Tibial nerve (tissue), 4 donors: ENCODE measurements around the gene XIRP1. TPM values are rescaled to one million over a fixed set of nuclear protein-coding genes. Genes with fewer than 3 reads are reported as not detected.

Experiments used
- DNase-seq, 2 donors: peaks; one replicate each; pipeline ENCODE4 v3.0.0-alpha.2; 2019; ENCODE audit warnings: low spot score in 2 of 2
- H3K27ac ChIP-seq, 4 donors: fragments of 200-600 bp; sonication (generic) in 3 of 4; one replicate each; pipeline ENCODE4 v1.5.1; 2017 to 2019; ENCODE audit warnings: mild to moderate bottlenecking in 1 of 4
- H3K27me3 ChIP-seq, 2 donors: fragments of 200-600 bp; sonication (generic) in 1 of 2; one replicate each; pipeline versions ENCODE4 v1.5.1 to v1.6.0; 2017 to 2019
- H3K36me3 ChIP-seq, 3 donors: fragments of 200-600 bp; sonication (generic); one replicate each; pipeline ENCODE4 v1.5.1; 2018 to 2019
- H3K4me1 ChIP-seq, 4 donors: fragments of 200-600 bp; sonication (generic) in 3 of 4; one replicate each; pipeline ENCODE4 v1.5.1; 2017 to 2019
- H3K4me3 ChIP-seq, 4 donors: fragments of 200-600 bp; sonication (generic) in 3 of 4; one replicate each; pipeline ENCODE4 v1.5.1; 2017 to 2019; ENCODE audit warnings: mild to moderate bottlenecking in 1 of 4, moderate library complexity in 1 of 4
- H3K9me3 ChIP-seq, 4 donors: fragments of 200-600 bp; sonication (generic) in 3 of 4; one replicate each; pipeline ENCODE4 v1.5.1; 2017 to 2019
- EP300 ChIP-seq, 2 donors: sonication (generic); formaldehyde crosslinking; IDR thresholded peaks; one replicate each; pipeline ENCODE4 v1.6.1; 2017; ENCODE audit warnings: antibody characterized with exemption in 2 of 2, mild to moderate bottlenecking in 1 of 2
- POLR2A ChIP-seq, 2 donors: fragments of 450-650 bp; IDR thresholded peaks; one replicate each; pipeline ENCODE4 v1.6.1; 2017; ENCODE audit warnings: antibody characterized with exemption in 2 of 2, mild to moderate bottlenecking in 2 of 2, moderate library complexity in 2 of 2
- WGBS, 2 donors: methylation state at CpG; one replicate each; pipeline ENCODE4 v1.1.5; 2018; 5-methylcytosine and 5-hydroxymethylcytosine counted together
- total RNA-seq, 4 donors: library from RNA; depleted of rRNA; stranded (reverse); fragments of >200 nt; gene quantifications; one replicate each; pipeline ENCODE4 v1.1.0, GENCODE V29; 2016
- TF ChIP-seq, protein P1 (sequence below), 5 experiments: fragments of 200-600 bp in 3 of 5; fragments of 450-650 bp in 2 of 5; sonication (generic) in 3 of 5; IDR thresholded peaks; one replicate each; pipeline ENCODE4 v1.5.1; 2016 to 2019; ENCODE audit warnings: antibody characterized with exemption in 5 of 5, mild to moderate bottlenecking in 3 of 5, moderate library complexity in 2 of 5

XIRP1 gene, protein sequence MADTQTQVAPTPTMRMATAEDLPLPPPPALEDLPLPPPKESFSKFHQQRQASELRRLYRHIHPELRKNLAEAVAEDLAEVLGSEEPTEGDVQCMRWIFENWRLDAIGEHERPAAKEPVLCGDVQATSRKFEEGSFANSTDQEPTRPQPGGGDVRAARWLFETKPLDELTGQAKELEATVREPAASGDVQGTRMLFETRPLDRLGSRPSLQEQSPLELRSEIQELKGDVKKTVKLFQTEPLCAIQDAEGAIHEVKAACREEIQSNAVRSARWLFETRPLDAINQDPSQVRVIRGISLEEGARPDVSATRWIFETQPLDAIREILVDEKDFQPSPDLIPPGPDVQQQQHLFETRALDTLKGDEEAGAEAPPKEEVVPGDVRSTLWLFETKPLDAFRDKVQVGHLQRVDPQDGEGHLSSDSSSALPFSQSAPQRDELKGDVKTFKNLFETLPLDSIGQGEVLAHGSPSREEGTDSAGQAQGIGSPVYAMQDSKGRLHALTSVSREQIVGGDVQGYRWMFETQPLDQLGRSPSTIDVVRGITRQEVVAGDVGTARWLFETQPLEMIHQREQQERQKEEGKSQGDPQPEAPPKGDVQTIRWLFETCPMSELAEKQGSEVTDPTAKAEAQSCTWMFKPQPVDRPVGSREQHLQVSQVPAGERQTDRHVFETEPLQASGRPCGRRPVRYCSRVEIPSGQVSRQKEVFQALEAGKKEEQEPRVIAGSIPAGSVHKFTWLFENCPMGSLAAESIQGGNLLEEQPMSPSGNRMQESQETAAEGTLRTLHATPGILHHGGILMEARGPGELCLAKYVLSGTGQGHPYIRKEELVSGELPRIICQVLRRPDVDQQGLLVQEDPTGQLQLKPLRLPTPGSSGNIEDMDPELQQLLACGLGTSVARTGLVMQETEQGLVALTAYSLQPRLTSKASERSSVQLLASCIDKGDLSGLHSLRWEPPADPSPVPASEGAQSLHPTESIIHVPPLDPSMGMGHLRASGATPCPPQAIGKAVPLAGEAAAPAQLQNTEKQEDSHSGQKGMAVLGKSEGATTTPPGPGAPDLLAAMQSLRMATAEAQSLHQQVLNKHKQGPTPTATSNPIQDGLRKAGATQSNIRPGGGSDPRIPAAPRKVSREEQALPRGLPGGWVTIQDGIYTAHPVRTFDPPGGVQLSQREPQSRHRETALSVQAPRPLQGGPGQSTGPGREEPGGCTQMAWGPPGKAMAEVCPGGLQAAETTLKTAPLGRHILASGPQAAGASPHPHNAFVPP (N-terminal part only)
- total RNA-seq = not detected

DNA sequence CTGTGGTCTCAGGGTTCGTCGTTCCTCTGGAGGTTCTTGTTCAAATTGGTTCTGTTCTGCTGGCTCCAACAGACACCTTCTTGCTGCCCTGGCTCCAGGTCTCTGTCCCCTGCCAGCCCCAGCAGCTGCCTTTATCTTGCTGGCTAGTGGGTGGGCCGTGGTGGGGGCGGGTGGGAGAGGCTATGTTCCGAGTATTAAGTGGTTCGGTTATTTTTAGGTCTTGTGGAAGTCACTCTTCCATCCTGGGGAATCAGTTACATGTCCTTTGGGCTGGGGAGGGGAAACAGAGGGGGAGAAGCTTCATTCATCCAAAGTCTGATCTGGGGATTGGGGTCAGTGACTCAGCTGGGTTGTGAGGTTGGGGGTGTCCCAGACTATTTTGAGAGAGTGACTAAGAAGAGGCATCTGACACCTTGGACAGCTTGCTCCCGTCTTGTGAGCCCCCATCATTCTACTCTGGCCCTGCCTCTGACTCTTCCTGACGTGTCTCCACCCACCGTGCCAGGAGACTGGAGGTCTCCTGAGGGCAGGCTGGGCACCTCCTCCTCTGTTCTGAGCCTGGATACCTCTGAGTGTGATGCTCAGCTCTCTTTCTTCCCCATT is at the start of gene XIRP1:
TSS of gene XIRP1 (minus strand) at position 106 of the 603 bp plus-strand sequence. CDS start 3,150 bp downstream, outside the sequence.
- TF ChIP-seq EP300 (IDR thresholded peaks at IDR 0.05) = no peak
- TF ChIP-seq, protein P1, sequence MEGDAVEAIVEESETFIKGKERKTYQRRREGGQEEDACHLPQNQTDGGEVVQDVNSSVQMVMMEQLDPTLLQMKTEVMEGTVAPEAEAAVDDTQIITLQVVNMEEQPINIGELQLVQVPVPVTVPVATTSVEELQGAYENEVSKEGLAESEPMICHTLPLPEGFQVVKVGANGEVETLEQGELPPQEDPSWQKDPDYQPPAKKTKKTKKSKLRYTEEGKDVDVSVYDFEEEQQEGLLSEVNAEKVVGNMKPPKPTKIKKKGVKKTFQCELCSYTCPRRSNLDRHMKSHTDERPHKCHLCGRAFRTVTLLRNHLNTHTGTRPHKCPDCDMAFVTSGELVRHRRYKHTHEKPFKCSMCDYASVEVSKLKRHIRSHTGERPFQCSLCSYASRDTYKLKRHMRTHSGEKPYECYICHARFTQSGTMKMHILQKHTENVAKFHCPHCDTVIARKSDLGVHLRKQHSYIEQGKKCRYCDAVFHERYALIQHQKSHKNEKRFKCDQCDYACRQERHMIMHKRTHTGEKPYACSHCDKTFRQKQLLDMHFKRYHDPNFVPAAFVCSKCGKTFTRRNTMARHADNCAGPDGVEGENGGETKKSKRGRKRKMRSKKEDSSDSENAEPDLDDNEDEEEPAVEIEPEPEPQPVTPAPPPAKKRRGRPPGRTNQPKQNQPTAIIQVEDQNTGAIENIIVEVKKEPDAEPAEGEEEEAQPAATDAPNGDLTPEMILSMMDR (IDR thresholded peaks at IDR 0.05) = no peak
- no peak for TF ChIP-seq POLR2A (IDR thresholded peaks at IDR 0.05)
- Histone ChIP-seq H3K4me1 (peaks cover 0 to 8% (median 0%) of the 10 kb centered on the region in 4 donors), H3K36me3 (no peaks in the 10 kb centered on the region), H3K27me3 (no peaks in the 10 kb centered on the region), H3K9me3 (no peaks in the 10 kb centered on the region), H3K27ac (no peak within 1 kb of the TSS), H3K4me3 (no peak within 1 kb of the TSS)
- no peak for DNase-seq
- WGBS, 2 donors = 71 to 83% methylated on average over 9 of the region's 9 CpGs

- peaks cover 0 to 11% (median 0%) of the 10 kb centered on the region in 4 donors for H3K9me3 ChIP-seq
- H3K4me1 ChIP-seq = no peaks in the 10 kb centered on the region
- no peak overlapping the region for H3K27ac ChIP-seq
- no peaks in the 10 kb centered on the region for H3K27me3 ChIP-seq
- TF ChIP-seq POLR2A (IDR thresholded peaks at IDR 0.05) (no peak), EP300 (IDR thresholded peaks at IDR 0.05) (no peak)
- TF ChIP-seq, protein P1 (IDR thresholded peaks at IDR 0.05) = no peak
- no peaks in the 10 kb centered on the region for H3K36me3 ChIP-seq
- DNase-seq = no peak
- no peak overlapping the region for H3K4me3 ChIP-seq
These were observed 49.2 kb upstream of the XIRP1 start for GRCh38 chr3:39241561-39241960.

DNA sequence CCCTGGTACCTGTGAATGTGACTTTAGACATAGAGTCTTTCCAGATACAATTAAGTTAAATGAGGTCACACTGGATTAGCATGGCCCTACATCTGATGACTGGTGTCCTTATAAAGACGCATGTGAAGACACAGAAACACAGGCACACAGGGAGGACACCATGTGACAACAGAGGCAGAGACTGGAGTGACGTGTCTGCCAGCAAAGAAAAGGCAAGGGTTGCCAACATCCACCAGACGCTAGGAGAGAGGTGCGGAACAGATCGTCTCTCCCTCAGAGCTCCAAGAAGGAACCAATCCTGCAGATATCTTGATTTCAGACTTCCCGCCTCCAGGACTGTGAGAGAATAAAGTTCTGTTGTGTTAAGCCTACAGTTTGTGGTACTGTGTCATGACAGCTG is 44.6 kb upstream of the XIRP1 start:
- no peaks in the 10 kb centered on the region for H3K9me3 ChIP-seq
- no peak for DNase-seq
- 77% methylated on average over 6 of the region's 6 CpGs for WGBS, 2 donors
- TF ChIP-seq EP300 (IDR thresholded peaks at IDR 0.05) (no peak), POLR2A (IDR thresholded peaks at IDR 0.05) (no peak)
- TF ChIP-seq, protein P1 (IDR thresholded peaks at IDR 0.05) = no peak
- H3K27ac ChIP-seq = no peak overlapping the region
- no peak overlapping the region for H3K4me3 ChIP-seq
- H3K27me3 ChIP-seq = no peaks in the 10 kb centered on the region
- H3K36me3 ChIP-seq = no peaks in the 10 kb centered on the region
- no peaks in the 10 kb centered on the region for H3K4me1 ChIP-seq

GRCh38 chr3:39234651-39235050 is 42.3 kb upstream of the XIRP1 start:
- DNase-seq = no peak
- H3K9me3 ChIP-seq = no peaks in the 10 kb centered on the region
- H3K27me3 ChIP-seq = no peaks in the 10 kb centered on the region
- no peak overlapping the region for H3K27ac ChIP-seq
- no peaks in the 10 kb centered on the region for H3K4me1 ChIP-seq
- no peaks in the 10 kb centered on the region for H3K36me3 ChIP-seq
- TF ChIP-seq, protein P1 (IDR thresholded peaks at IDR 0.05) = no peak
- TF ChIP-seq POLR2A (IDR thresholded peaks at IDR 0.05) (no peak), EP300 (IDR thresholded peaks at IDR 0.05) (no peak)
- 36 to 69% methylated on average over 2 of the region's 2 CpGs for WGBS, 2 donors
- H3K4me3 ChIP-seq = no peak overlapping the region
